H1 (cell line): ENCODE results near the gene CLIC2. TPM values are rescaled to one million over a fixed set of nuclear protein-coding genes. Genes with fewer than 3 reads are reported as not detected.

Experiments
- CTCF ChIA-PET: fragments of 300-600 bp; sonication (Branson Sonifier 250); formaldehyde crosslinking; loops from one replicate; lab custom pipeline; 2021; ENCODE audit not compliant: partially characterized antibody; lab: Charles Lee
- POLR2A ChIA-PET: fragments of 300-600 bp; sonication (Branson Sonifier 250); formaldehyde crosslinking; loops from one replicate; lab custom pipeline; 2021; ENCODE audit warnings: inconsistent platforms; ENCODE audit not compliant: partially characterized antibody; lab: Charles Lee
- DNase-seq, 2 experiments: peaks; one replicate each; pipeline versions ENCODE4 v3.0.0 to v3.0.0-alpha.2; 2010 to 2022; ENCODE audit warnings: low spot score in 2 of 2, low read depth in 1 of 2, mixed read lengths in 1 of 2
- FAIRE-seq: peaks from 2 replicates; lab custom pipeline; 2011; peaks lifted over from hg19 to GRCh38; lab: Jason Lieb, UNC
- H2AFZ ChIP-seq: 2 replicates; pipeline ENCODE4 v1.8.1; 2012; ENCODE audit warnings: low read length, inconsistent platforms
- H2AK5ac ChIP-seq: 2 replicates; pipeline ENCODE4 v1.6.1; 2013; ENCODE audit warnings: low read depth, low read length
- H2BK120ac ChIP-seq: replicated peaks from 2 replicates; pipeline ENCODE3; 2013; ENCODE audit warnings: low read depth, low read length, inconsistent platforms
- H2BK12ac ChIP-seq: 2 replicates; pipeline ENCODE4 v1.6.1; 2013; ENCODE audit warnings: low read depth, low read length
- H2BK15ac ChIP-seq: 2 replicates; pipeline ENCODE4 v1.6.1; 2013; ENCODE audit warnings: low read length
- H2BK20ac ChIP-seq: 2 replicates; pipeline ENCODE4 v1.6.1; 2013; ENCODE audit warnings: low read length
- H2BK5ac ChIP-seq: 2 replicates; pipeline ENCODE4 v1.6.1; 2013; ENCODE audit warnings: low read depth, low read length
- H3K14ac ChIP-seq: 2 replicates; pipeline ENCODE4 v1.6.1; 2013; ENCODE audit warnings: inconsistent platforms; ENCODE audit not compliant: insufficient read length
- H3K18ac ChIP-seq: 2 replicates; pipeline ENCODE4 v1.6.1; 2013; ENCODE audit warnings: low read length; ENCODE audit errors: extremely low read depth
- H3K23ac ChIP-seq: 2 replicates; pipeline ENCODE4 v1.6.1; 2013; ENCODE audit warnings: inconsistent platforms; ENCODE audit not compliant: insufficient read length
- H3K23me2 ChIP-seq: 2 replicates; pipeline ENCODE4 v1.6.1; 2013; ENCODE audit warnings: low read depth, low read length
- H3K27ac ChIP-seq: 2 replicates; pipeline ENCODE4 v1.6.1; 2011; ENCODE audit warnings: low read depth, low read length, inconsistent platforms
- H3K27me3 ChIP-seq, 4 experiments: replicated peaks in 1 of 4; 1 replicate in 1 of 4; 2 replicates in 3 of 4; pipeline versions ENCODE4 v1.6.1 to v1.8.1; 2011 to 2013; ENCODE audit warnings: low read length in 3 of 4, mild to moderate bottlenecking in 3 of 4, inconsistent platforms in 2 of 4, mixed read lengths in 2 of 4, moderate library complexity in 1 of 4; ENCODE audit not compliant: control insufficient read depth in 3 of 4, insufficient read depth in 3 of 4; ENCODE audit errors: extremely low read depth in 1 of 4
- H3K36me3 ChIP-seq, 4 experiments: 2 replicates each; pipeline versions ENCODE4 v1.6.1 to v1.8.1; 2011 to 2013; ENCODE audit warnings: mild to moderate bottlenecking in 4 of 4, low read length in 3 of 4, moderate library complexity in 2 of 4, control low read depth in 1 of 4, inconsistent platforms in 1 of 4; ENCODE audit not compliant: insufficient read depth in 4 of 4, control insufficient read depth in 2 of 4
- H3K4ac ChIP-seq: replicated peaks from 2 replicates; pipeline ENCODE3; 2013; ENCODE audit warnings: low read length, low read depth, mixed read lengths, inconsistent platforms; ENCODE audit not compliant: insufficient read length
- H3K4me1 ChIP-seq, 4 experiments: replicated peaks in 1 of 4; 1 replicate in 1 of 4; 2 replicates in 3 of 4; pipeline versions ENCODE4 v1.6.1 to v1.8.1; 2011 to 2013; ENCODE audit warnings: low read length in 3 of 4, inconsistent platforms in 2 of 4, mixed read lengths in 1 of 4; ENCODE audit not compliant: insufficient read depth in 4 of 4, control insufficient read depth in 3 of 4
- H3K4me2 ChIP-seq, 2 experiments: 2 replicates each; pipeline versions ENCODE4 v1.6.1 to v1.8.1; 2011 to 2013; ENCODE audit warnings: low read depth in 2 of 2, low read length in 2 of 2, control low read depth in 1 of 2, inconsistent platforms in 1 of 2, mild to moderate bottlenecking in 1 of 2; ENCODE audit not compliant: insufficient read depth in 1 of 2
- H3K4me3 ChIP-seq, 4 experiments: fragments of 200-600, 300-600 bp in 1 of 4; sonication (generic), shearing (Covaris generic), sonication (Bioruptor Twin) in 1 of 4; 2 replicates each; pipeline versions ENCODE4 v1.5.1 to v1.8.1; 2011 to 2016; ENCODE audit warnings: low read length in 4 of 4, low read depth in 3 of 4, control low read depth in 2 of 4, inconsistent platforms in 2 of 4, mild to moderate bottlenecking in 2 of 4, mixed read lengths in 1 of 4, moderate library complexity in 1 of 4; ENCODE audit not compliant: insufficient read depth in 2 of 4; ENCODE audit errors: extremely low read depth in 1 of 4
- H3K56ac ChIP-seq: replicated peaks from 2 replicates; pipeline ENCODE3; 2013; ENCODE audit warnings: low read depth, mild to moderate bottlenecking, mixed read lengths, low read length, inconsistent platforms; ENCODE audit not compliant: insufficient read length
- H3K79me1 ChIP-seq: 2 replicates; pipeline ENCODE4 v1.6.1; 2013; ENCODE audit warnings: low read depth, low read length, control low read depth
- H3K79me2 ChIP-seq, 2 experiments: 2 replicates each; pipeline versions ENCODE4 v1.6.1 to v1.8.1; 2012 to 2013; ENCODE audit warnings: low read length in 2 of 2, mild to moderate bottlenecking in 2 of 2, inconsistent platforms in 1 of 2; ENCODE audit not compliant: insufficient read depth in 2 of 2, control insufficient read depth in 1 of 2
- H3K9ac ChIP-seq, 4 experiments: replicated peaks in 1 of 4; 1 replicate in 1 of 4; 2 replicates in 3 of 4; pipeline versions ENCODE4 v1.6.1 to v1.8.1; 2011 to 2013; ENCODE audit warnings: low read depth in 3 of 4, low read length in 3 of 4, control low read depth in 2 of 4, mild to moderate bottlenecking in 2 of 4, moderate library complexity in 2 of 4, inconsistent platforms in 1 of 4; ENCODE audit errors: extremely low read depth in 1 of 4
- H3K9me3 ChIP-seq, 2 experiments: 2 replicates each; pipeline versions ENCODE4 v1.6.1 to v1.8.1; 2012 to 2013; ENCODE audit warnings: mild to moderate bottlenecking in 2 of 2, moderate library complexity in 2 of 2, control low read depth in 1 of 2, inconsistent platforms in 1 of 2, low read depth in 1 of 2, low read length in 1 of 2, mixed read lengths in 1 of 2; ENCODE audit not compliant: insufficient read depth in 2 of 2
- H4K20me1 ChIP-seq, 2 experiments: replicated peaks in 1 of 2; 2 replicates each; pipeline versions ENCODE3 to v1.8.1; 2011 to 2013; ENCODE audit warnings: inconsistent platforms in 2 of 2, low read length in 2 of 2, mild to moderate bottlenecking in 1 of 2; ENCODE audit not compliant: insufficient read depth in 2 of 2, control insufficient read depth in 1 of 2
- H4K5ac ChIP-seq: 2 replicates; pipeline ENCODE4 v1.6.1; 2013; ENCODE audit warnings: low read length, low read depth, mixed read lengths, inconsistent platforms; ENCODE audit not compliant: insufficient read length
- H4K8ac ChIP-seq: 2 replicates; pipeline ENCODE4 v1.8.0; 2013; ENCODE audit warnings: mild to moderate bottlenecking, moderate library complexity, low read length, inconsistent platforms; ENCODE audit not compliant: insufficient read depth; ENCODE audit errors: extremely low read depth
- H4K91ac ChIP-seq: replicated peaks from 2 replicates; pipeline ENCODE3; 2013; ENCODE audit warnings: low read length, mixed read lengths, inconsistent platforms; ENCODE audit not compliant: insufficient read length
- ATF3 ChIP-seq: IDR thresholded peaks from 2 replicates; pipeline ENCODE4 v1.6.1; 2011; ENCODE audit warnings: low read depth, mild to moderate bottlenecking, low read length; ENCODE audit not compliant: insufficient read depth
- POLR2A ChIP-seq, 2 experiments: IDR thresholded peaks; 1 replicate in 1 of 2; 2 replicates in 1 of 2; pipeline ENCODE4 v1.6.1; 2011; ENCODE audit warnings: low read depth in 2 of 2, low read length in 2 of 2, mild to moderate bottlenecking in 2 of 2; ENCODE audit errors: control extremely low read depth in 1 of 2
- POLR2AphosphoS5 ChIP-seq: IDR thresholded peaks from 2 replicates; pipeline ENCODE4 v1.6.1; 2011; ENCODE audit warnings: low read depth, low read length
- RBBP5 ChIP-seq: IDR thresholded peaks from 2 replicates; pipeline ENCODE4 v1.7.1; 2012; ENCODE audit warnings: low read depth, mild to moderate bottlenecking, inconsistent platforms, low read length, moderate library complexity, borderline replicate concordance
- TAF7 ChIP-seq: optimal IDR thresholded peaks from 2 replicates; pipeline ENCODE3; 2011; ENCODE audit warnings: low read depth, mild to moderate bottlenecking, inconsistent platforms, low read length, moderate library complexity, borderline replicate concordance
- WGBS, 2 experiments: shearing (Covaris generic) in 1 of 2; methylation state at CpG; one replicate each; pipeline versions ENCODE4 v1.1.6 to v1.1.7; 2013 to 2015; ENCODE audit warnings: low lambda C conversion rate in 2 of 2, mixed read lengths in 2 of 2, inconsistent platforms in 1 of 2, low coverage in 1 of 2, missing lambda C conversion rate in 1 of 2; ENCODE audit not compliant: insufficient replicate concordance in 2 of 2, insufficient coverage in 1 of 2, insufficient read length in 1 of 2; ENCODE audit errors: extremely low coverage in 1 of 2, missing lambda C conversion rate in 1 of 2; 5-methylcytosine and 5-hydroxymethylcytosine counted together
- polyA plus RNA-seq, 7 experiments: library from polyadenylated mRNA; depleted of rRNA in 3 of 7; stranded (reverse) in 5 of 7; unstranded in 2 of 7; fragments of >200 nt in 5 of 7; fragments of 200-250 nt in 2 of 7; gene quantifications; 1 replicate in 5 of 7; 2 replicates in 1 of 7; 4 replicates in 1 of 7; pipeline versions ENCODE4 v1.2.1 to v1.2.3, GENCODE V29; 2011 to 2013; ENCODE audit warnings: missing spikeins in 2 of 7, mixed read lengths in 2 of 7
- total RNA-seq: library from RNA; stranded (reverse); fragmentation: NEBNext Ultra II Directional; extraction: Animal tissue kit (Norgen Biotek cat#: 25700); gene quantifications from 2 replicates; pipeline ENCODE4 v1.2.1, GENCODE V29; 2021

Gene CLIC2
- total and polyA plus RNA-seq, 2 of the 8 experiments (the other 6 are each of a cell fraction or from before 2014, with no cell fraction given), result 0.08 to 0.61 TPM

- H4K8ac ChIP-seq, result no peak overlapping the region
- H3K23ac ChIP-seq, result no peak overlapping the region
- no peak overlapping the region for H2BK15ac ChIP-seq
- no peak overlapping the region for H3K4ac ChIP-seq
- no peak overlapping the region for H3K14ac ChIP-seq
- no peaks in the 10 kb centered on the region for H3K9me3 ChIP-seq
- DNase-seq (no peak), FAIRE-seq (no peak)
- H2AK5ac ChIP-seq, result no peak overlapping the region
- H2BK20ac ChIP-seq, result no peak overlapping the region
- no peaks in the 10 kb centered on the region for H3K23me2 ChIP-seq
- H4K20me1 ChIP-seq, result no peaks in the 10 kb centered on the region
- no peak overlapping the region for H3K9ac ChIP-seq
- H2BK5ac ChIP-seq, result no peak overlapping the region
- no peak overlapping the region for H2AFZ ChIP-seq
- CTCF ChIA-PET, result no interaction called here
- H3K4me1 ChIP-seq, result no peaks in the 10 kb centered on the region
- no peaks in the 10 kb centered on the region for H3K27me3 ChIP-seq
- H3K18ac ChIP-seq, result no peak overlapping the region
- no peak overlapping the region for H4K5ac ChIP-seq
- no peak overlapping the region for H2BK12ac ChIP-seq
- H3K79me1 ChIP-seq, result no peaks in the 10 kb centered on the region
- no peak overlapping the region for H3K27ac ChIP-seq
- no peak overlapping the region for H2BK120ac ChIP-seq
- no peaks in the 10 kb centered on the region for H3K36me3 ChIP-seq
- TF ChIP-seq POLR2AphosphoS5 (no peak), POLR2A (IDR thresholded peaks at IDR 0.05; ENCODE audit: control extremely low read depth in 1 of 2, low read depth in 2 of 2, low read length in 2 of 2) (no peak), RBBP5 (no peak), ATF3 (no peak), TAF7 (no peak)
- WGBS, 2 experiments, result 73% methylated on average over 2 of the region's 2 CpGs; no CpG with 5 or more reads in 1 of the 2 experiments
- POLR2A ChIA-PET, result no interaction called here
- H3K4me3 ChIP-seq, result no peak overlapping the region
- H3K4me2 ChIP-seq, result no peak overlapping the region
- H3K79me2 ChIP-seq, result no peaks in the 10 kb centered on the region
- no peak overlapping the region for H4K91ac ChIP-seq
- H3K56ac ChIP-seq, result no peak overlapping the region
These were observed 792 bp downstream of the CLIC2 start for GRCh38 chrX:155333544-155334100.
